Endothelial cell of umbilical vein (primary cell): ENCODE data around the gene CIDEA. TPM values are rescaled to one million over a fixed set of nuclear protein-coding genes. Genes with fewer than 3 reads are reported as not detected.

ENCODE experiments used
- BruUV-seq: library from RNA; stranded (reverse); fragments of 400-500 nt; replicated peaks from 2 replicates; lab custom pipeline; 2021; lab: Mats Ljungman, UMichigan
- CTCF ChIA-PET: fragments of 300-600, 350-600 bp; sonication (Branson Sonifier 250); formaldehyde crosslinking; loops from one replicate; lab custom pipeline; 2021; ENCODE audit warnings: antibody characterized with exemption, inconsistent platforms; lab: Charles Lee
- POLR2A ChIA-PET: fragments of 300-600, 350-600 bp; sonication (Branson Sonifier 250); formaldehyde crosslinking; loops from one replicate; lab custom pipeline; 2021; ENCODE audit warnings: antibody characterized with exemption, inconsistent platforms; lab: Charles Lee
- DNase-seq: peaks from one replicate; pipeline ENCODE4 v3.0.0-alpha.2; 2011; ENCODE audit warnings: low read depth, low spot score
- FAIRE-seq: peaks from 2 replicates; lab custom pipeline; 2011; peaks lifted over from hg19 to GRCh38; lab: Jason Lieb, UNC
- H2AFZ ChIP-seq: 2 replicates; pipeline ENCODE4 v1.6.0; 2012; ENCODE audit warnings: low read depth, low read length, control low read depth, inconsistent platforms
- H3K27ac ChIP-seq: 2 replicates; pipeline ENCODE4 v1.5.1; 2011; ENCODE audit warnings: low read depth, mild to moderate bottlenecking, control low read depth, low read length, moderate library complexity; ENCODE audit not compliant: insufficient read depth
- H3K27me3 ChIP-seq, 2 experiments: 2 replicates each; pipeline versions ENCODE4 v1.6.0 to v1.6.1; 2011; ENCODE audit warnings: low read length in 2 of 2, mixed read lengths in 1 of 2; ENCODE audit not compliant: control insufficient read depth in 2 of 2, insufficient read depth in 2 of 2
- H3K36me3 ChIP-seq, 2 experiments: 2 replicates in 1 of 2; 3 replicates in 1 of 2; pipeline ENCODE4 v1.5.1; 2011; ENCODE audit warnings: low read length in 2 of 2, mild to moderate bottlenecking in 1 of 2, moderate library complexity in 1 of 2; ENCODE audit not compliant: control insufficient read depth in 2 of 2, insufficient read depth in 2 of 2; ENCODE audit errors: extremely low read depth in 1 of 2
- H3K4me1 ChIP-seq: 3 replicates; pipeline ENCODE4 v1.5.1; 2011; ENCODE audit warnings: mild to moderate bottlenecking, low read length; ENCODE audit not compliant: control insufficient read depth, insufficient read depth; ENCODE audit errors: extremely low read depth
- H3K4me2 ChIP-seq: 2 replicates; pipeline ENCODE4 v1.6.1; 2011; ENCODE audit warnings: low read length, control low read depth, mixed read lengths; ENCODE audit not compliant: insufficient read depth
- H3K4me3 ChIP-seq, 3 experiments: fragments of 200-600 bp in 1 of 3; sonication (generic), shearing (Covaris generic) in 1 of 3; replicated peaks in 1 of 3; 2 replicates each; pipeline ENCODE4 v1.5.1; 2011 to 2016; ENCODE audit warnings: control low read depth in 3 of 3, low read length in 3 of 3, mild to moderate bottlenecking in 2 of 3, inconsistent platforms in 1 of 3, low read depth in 1 of 3, moderate library complexity in 1 of 3; ENCODE audit not compliant: insufficient read depth in 1 of 3
- H3K79me2 ChIP-seq: 2 replicates; pipeline ENCODE4 v1.6.0; 2012; ENCODE audit warnings: low read length, inconsistent platforms; ENCODE audit not compliant: control insufficient read depth, insufficient read depth
- H3K9ac ChIP-seq: replicated peaks from 2 replicates; pipeline ENCODE3; 2011; ENCODE audit warnings: low read length, control low read depth; ENCODE audit not compliant: insufficient read depth; ENCODE audit errors: extremely low read depth
- H3K9me1 ChIP-seq: replicated peaks from 3 replicates; pipeline ENCODE4 v1.6.0; 2011; ENCODE audit warnings: mild to moderate bottlenecking, low read length; ENCODE audit not compliant: control insufficient read depth, insufficient read depth; ENCODE audit errors: extremely low read depth
- H3K9me3 ChIP-seq: replicated peaks from 2 replicates; pipeline ENCODE4 v1.5.1; 2012; ENCODE audit warnings: low read length, inconsistent platforms; ENCODE audit not compliant: control insufficient read depth, insufficient read depth
- H4K20me1 ChIP-seq: replicated peaks from 2 replicates; pipeline ENCODE3; 2011; ENCODE audit warnings: mild to moderate bottlenecking, low read length; ENCODE audit not compliant: control insufficient read depth, insufficient read depth; ENCODE audit errors: extremely low read depth
- FOS ChIP-seq: IDR thresholded peaks from 2 replicates; pipeline ENCODE4 v1.6.1; 2011; ENCODE audit warnings: mild to moderate bottlenecking, low read length, moderate library complexity, borderline replicate concordance; ENCODE audit not compliant: insufficient read depth
- JUN ChIP-seq: IDR thresholded peaks from 2 replicates; pipeline ENCODE4 v1.6.1; 2011; ENCODE audit warnings: borderline replicate concordance, low read depth; ENCODE audit not compliant: insufficient read length, insufficient read depth
- MYC ChIP-seq: IDR thresholded peaks from one replicate; pipeline ENCODE4 v1.6.1; 2011; ENCODE audit warnings: mild to moderate bottlenecking, low read depth, low read length
- POLR2A ChIP-seq: IDR thresholded peaks from 2 replicates; pipeline ENCODE4 v1.6.1; 2012; ENCODE audit warnings: low read depth, mild to moderate bottlenecking, control low read depth, low read length
- POLR2AphosphoS5 ChIP-seq: IDR thresholded peaks from 2 replicates; pipeline ENCODE4 v1.6.1; 2012; ENCODE audit warnings: low read depth, mild to moderate bottlenecking, control low read depth, low read length, moderate library complexity; ENCODE audit not compliant: insufficient read depth
- dilution Hi-C: fragments of 300-500 bp; cut with MboI; formaldehyde crosslinking; loops from one replicate; pipeline ENCODE4 v1.15.0; 2019; ENCODE audit warnings: low sequenced_read_pairs; ENCODE audit not compliant: extremely low pct_ligation_motif_present
- intact Hi-C: fragments of 100-400 bp; cut with micrococcal nuclease; formaldehyde crosslinking; loops from one replicate; pipeline ENCODE4 v1.10.0; 2022
- polyA plus RNA-seq, 4 experiments: library from polyadenylated mRNA; depleted of rRNA in 3 of 4; stranded (reverse) in 3 of 4; unstranded in 1 of 4; fragments of >200 nt; gene quantifications; 2 replicates each; pipeline versions ENCODE4 v1.2.1 to v1.2.3, GENCODE V29; 2011 to 2012; ENCODE audit warnings: missing spikeins in 1 of 4
- total RNA-seq: library from RNA; stranded (reverse); gene quantifications from 2 replicates; pipeline ENCODE4 v1.2.3, GENCODE V29; 2021
- TF ChIP-seq, protein P1 (sequence below), 2 donors: IDR thresholded peaks; 1 replicate in 1 of 2; 2 replicates in 1 of 2; pipeline ENCODE4 v1.5.1; 2011; ENCODE audit warnings: low read length in 2 of 2, mild to moderate bottlenecking in 2 of 2, moderate library complexity in 2 of 2, control low read depth in 1 of 2, inconsistent platforms in 1 of 2, low read depth in 1 of 2; ENCODE audit not compliant: insufficient read depth in 1 of 2; ENCODE audit errors: extremely low read depth in 1 of 2

The CIDEA gene
- total and polyA plus RNA-seq, 2 donors (not counting 3 experiments of a cell fraction or from before 2014, with no cell fraction given): 0.42 TPM; not detected in 1

DNA sequence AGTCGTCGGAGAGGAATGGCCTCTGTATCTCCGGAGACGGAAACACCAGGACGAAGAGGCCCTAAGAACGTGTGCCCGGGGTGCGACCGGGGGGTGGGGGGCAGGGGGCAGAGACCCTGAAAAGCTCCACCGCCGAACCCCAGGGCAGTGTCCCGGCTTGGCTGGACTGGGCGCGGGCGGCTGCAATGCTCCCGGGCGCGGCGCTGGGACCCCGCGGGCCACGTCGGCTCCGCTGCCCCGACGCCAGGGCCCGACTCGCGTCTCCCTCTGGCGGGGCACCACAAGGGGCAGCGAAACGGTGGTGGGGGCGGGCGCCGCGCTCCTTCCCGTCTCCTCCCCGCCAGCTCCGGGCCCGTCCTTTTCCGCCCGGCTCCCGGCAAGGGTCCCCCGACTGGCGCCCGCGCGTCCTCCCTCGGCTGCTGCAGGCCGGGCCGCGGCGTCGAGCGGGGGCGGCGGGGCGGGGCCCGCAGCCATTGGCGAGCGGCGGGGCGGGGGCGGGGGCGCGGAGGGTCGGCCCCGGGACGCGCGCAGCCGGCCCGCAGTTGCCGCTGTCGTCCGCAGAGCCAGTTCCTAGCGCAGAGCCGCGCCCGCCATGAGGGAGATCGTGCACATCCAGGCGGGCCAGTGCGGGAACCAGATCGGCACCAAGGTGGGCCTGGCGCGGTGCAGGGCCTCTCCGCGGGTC, 53.7 kb downstream of the CIDEA start, which contains the start of gene TUBB6:
Gene TUBB6, plus strand, starts transcription at position 541 of the 685 bp plus-strand sequence. Its CDS starts 52 bp downstream, at position 593.
- peaks cover 59% of the 10 kb centered on the region for H3K79me2 ChIP-seq
- peak within 1 kb of the TSS; percentile 81 for H2AFZ ChIP-seq
- DNase-seq (peak; percentile 85), FAIRE-seq (peak; percentile 76)
- dilution Hi-C loops (no loop called here), intact Hi-C loops (loop anchor here (1.0 kb wide), 4 partner anchors 12 to 69 kb away; partner anchors contain the start of gene AFG3L2)
- H3K9me3 ChIP-seq: no peaks in the 10 kb centered on the region
- peak within 1 kb of the TSS; percentile 43 to 86 (median 77) for H3K4me3 ChIP-seq
- peak within 1 kb of the TSS; percentile 98 for H3K4me2 ChIP-seq
- no peaks in the 10 kb centered on the region for H3K9me1 ChIP-seq
- peaks cover 2 to 10% of the 10 kb centered on the region in 2 experiments for H3K36me3 ChIP-seq
- H3K27ac ChIP-seq: peak within 1 kb of the TSS; percentile 90
- ChIA-PET POLR2A (interaction anchor here (0.6 to 4.0 kb wide), 13 partner anchors 9 to 69 kb away, joined by 4 to 46 read pairs (median 7); partner anchors contain the start of gene AFG3L2), CTCF (interaction anchor here (0.9 to 4.7 kb wide), 12 partner anchors 9 to 71 kb away, joined by 3 to 109 read pairs (median 6); partner anchors contain the start of gene AFG3L2)
- H3K4me1 ChIP-seq: peaks cover 25% of the 10 kb centered on the region
- peak; percentile 90 for TF ChIP-seq POLR2AphosphoS5
- TF ChIP-seq FOS: no peak
- peak; percentile 87 for TF ChIP-seq POLR2A
- no peaks in the 10 kb centered on the region for H4K20me1 ChIP-seq
- no TSS peak for BruUV-seq
- H3K9ac ChIP-seq: peak within 1 kb of the TSS; percentile 95
- no peaks in the 10 kb centered on the region for H3K27me3 ChIP-seq

DNA sequence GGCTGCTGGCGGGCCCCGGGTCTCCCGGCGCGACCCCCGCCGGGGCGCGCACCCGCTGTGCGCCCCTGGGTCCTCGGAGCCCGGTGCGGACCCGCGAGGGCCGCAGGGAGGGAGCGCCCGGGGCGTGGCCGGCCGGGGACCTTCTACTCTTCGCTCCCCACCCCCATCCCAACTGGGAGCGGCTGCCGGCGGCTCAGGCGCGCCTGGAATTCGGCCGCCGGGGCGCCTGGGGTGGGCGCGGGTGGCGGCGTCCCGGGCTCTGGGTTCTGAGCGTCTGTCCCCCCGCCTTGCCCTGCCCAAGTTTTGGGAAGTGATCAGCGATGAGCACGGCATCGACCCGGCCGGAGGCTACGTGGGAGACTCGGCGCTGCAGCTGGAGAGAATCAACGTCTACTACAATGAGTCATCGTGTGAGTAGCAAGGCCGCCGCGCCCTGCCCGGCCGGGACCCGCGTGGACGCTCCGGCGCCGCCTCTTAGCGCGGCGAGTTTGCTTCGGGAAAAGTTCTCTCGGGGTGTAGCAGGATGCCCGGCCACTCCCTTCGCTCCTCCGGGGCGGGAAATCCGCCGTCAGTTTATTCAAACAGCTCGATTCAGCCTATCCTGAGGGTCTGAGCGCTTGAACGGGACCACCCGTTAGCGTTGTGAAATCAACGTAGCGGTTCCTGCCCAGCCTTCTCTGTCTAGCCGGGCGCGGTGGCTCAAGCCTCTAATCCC, 54.4 kb downstream of the CIDEA start:
- H3K4me2 ChIP-seq: peak overlapping the region; percentile 17
- TSS peak; percentile 26 for BruUV-seq
- peak overlapping the region; percentile 90 for H3K27ac ChIP-seq
- TF ChIP-seq JUN (peak; percentile 28), POLR2A (peak; percentile 29), POLR2AphosphoS5 (no peak), FOS (peak; percentile 75), MYC (no peak)
- TF ChIP-seq, protein P1, sequence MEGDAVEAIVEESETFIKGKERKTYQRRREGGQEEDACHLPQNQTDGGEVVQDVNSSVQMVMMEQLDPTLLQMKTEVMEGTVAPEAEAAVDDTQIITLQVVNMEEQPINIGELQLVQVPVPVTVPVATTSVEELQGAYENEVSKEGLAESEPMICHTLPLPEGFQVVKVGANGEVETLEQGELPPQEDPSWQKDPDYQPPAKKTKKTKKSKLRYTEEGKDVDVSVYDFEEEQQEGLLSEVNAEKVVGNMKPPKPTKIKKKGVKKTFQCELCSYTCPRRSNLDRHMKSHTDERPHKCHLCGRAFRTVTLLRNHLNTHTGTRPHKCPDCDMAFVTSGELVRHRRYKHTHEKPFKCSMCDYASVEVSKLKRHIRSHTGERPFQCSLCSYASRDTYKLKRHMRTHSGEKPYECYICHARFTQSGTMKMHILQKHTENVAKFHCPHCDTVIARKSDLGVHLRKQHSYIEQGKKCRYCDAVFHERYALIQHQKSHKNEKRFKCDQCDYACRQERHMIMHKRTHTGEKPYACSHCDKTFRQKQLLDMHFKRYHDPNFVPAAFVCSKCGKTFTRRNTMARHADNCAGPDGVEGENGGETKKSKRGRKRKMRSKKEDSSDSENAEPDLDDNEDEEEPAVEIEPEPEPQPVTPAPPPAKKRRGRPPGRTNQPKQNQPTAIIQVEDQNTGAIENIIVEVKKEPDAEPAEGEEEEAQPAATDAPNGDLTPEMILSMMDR (IDR thresholded peaks at IDR 0.05; ENCODE audit: extremely low read depth in 1 of 2, insufficient read depth in 1 of 2, low read depth in 1 of 2, low read length in 2 of 2): no peak
- H3K4me1 ChIP-seq: peaks cover 31% of the 10 kb centered on the region
- H3K4me3 ChIP-seq: peak overlapping the region; percentile 43 to 84 (median 77)
- DNase-seq (peak; percentile 82), FAIRE-seq (peak; percentile 78)
- dilution Hi-C loops: no loop called here
- no peaks in the 10 kb centered on the region for H4K20me1 ChIP-seq
- ChIA-PET POLR2A (interaction anchor here (0.5 to 4.0 kb wide), 11 partner anchors 11 to 815 kb away, joined by 3 to 46 read pairs (median 7); partner anchors contain the start of genes AFG3L2 and CIDEA), CTCF (interaction anchor here (1.0 to 4.7 kb wide), 9 partner anchors 10 to 69 kb away, joined by 3 to 109 read pairs (median 18); partner anchors contain the start of gene AFG3L2)
- H2AFZ ChIP-seq: no peak overlapping the region
- peak overlapping the region; percentile 95 for H3K9ac ChIP-seq
- H3K36me3 ChIP-seq: peaks cover 2 to 15% of the 10 kb centered on the region in 2 experiments
- H3K27me3 ChIP-seq: no peaks in the 10 kb centered on the region
- intact Hi-C loops: loop anchor here (1.0 kb wide), 2 partner anchors 29 to 69 kb away; partner anchors contain the start of gene AFG3L2
- no peaks in the 10 kb centered on the region for H3K9me1 ChIP-seq
- peaks cover 66% of the 10 kb centered on the region for H3K79me2 ChIP-seq
- H3K9me3 ChIP-seq: no peaks in the 10 kb centered on the region
